ENCODE measurements around the gene TBC1D20.

The TBC1D20 gene

GRCh38 chr20:418858-419365, 43.4 kb downstream of the TBC1D20 start:
- DNase-seq (ENCODE audit: low read depth): no peak

- no peak for DNase-seq (ENCODE audit: low read depth)
These were observed 44.5 kb downstream of the TBC1D20 start for GRCh38 chr20:417801-418342.

- no peak for DNase-seq (ENCODE audit: low read depth)
These were observed 45.2 kb downstream of the TBC1D20 start for GRCh38 chr20:416950-417800.

- no peak for DNase-seq (ENCODE audit: low read depth)
These were observed 46.5 kb downstream of the TBC1D20 start for GRCh38 chr20:415820-416322.

- DNase-seq (ENCODE audit: low read depth): no peak
These were observed 48.2 kb downstream of the TBC1D20 start for GRCh38 chr20:414161-414560.

- no peak for DNase-seq (ENCODE audit: low read depth)
These were observed 50.3 kb downstream of the TBC1D20 start for GRCh38 chr20:412081-412480.

GRCh38 chr20:409697-410559, 52.4 kb downstream of the TBC1D20 start:
- DNase-seq (ENCODE audit: low read depth): no peak

GRCh38 chr20:408843-409696, 53.3 kb downstream of the TBC1D20 start:
- DNase-seq (ENCODE audit: low read depth): peak; percentile 7

- peak; percentile 82 for DNase-seq (ENCODE audit: low read depth)
These were observed 54.1 kb downstream of the TBC1D20 start, which contains the start of gene RBCK1 for GRCh38 chr20:407953-408842. RBCK1 (plus strand) TSS chr20:408299; CDS start chr20:408758, 459 bp downstream.

GRCh38 chr20:407133-407952, 55.0 kb downstream of the TBC1D20 start:
- DNase-seq (ENCODE audit: low read depth): peak; percentile 54

- DNase-seq (ENCODE audit: low read depth): no peak
These were observed 55.9 kb downstream of the TBC1D20 start for GRCh38 chr20:406200-407132.

- DNase-seq (ENCODE audit: low read depth): no peak
These were observed 58.2 kb downstream of the TBC1D20 start for GRCh38 chr20:404088-404487.

- no peak for DNase-seq (ENCODE audit: low read depth)
These were observed 58.8 kb downstream of the TBC1D20 start for GRCh38 chr20:403582-403957.

- no peak for DNase-seq (ENCODE audit: low read depth)
These were observed 59.3 kb downstream of the TBC1D20 start for GRCh38 chr20:402898-403581.

- DNase-seq (ENCODE audit: low read depth): no peak
These were observed 59.8 kb downstream of the TBC1D20 start for GRCh38 chr20:402496-402885.

- DNase-seq (ENCODE audit: low read depth): no peak
These were observed 60.4 kb downstream of the TBC1D20 start for GRCh38 chr20:401682-402495.
